ENCODE measurements around the gene WIF1. TPM values are rescaled to one million over a fixed set of nuclear protein-coding genes. Genes with fewer than 3 reads are reported as not detected.

The WIF1 gene
- total and polyA plus RNA-seq, 10 of the 15 experiments (the other 5 are each of a cell fraction or from before 2014, with no cell fraction given), result 0.04 to 0.05 (median 0.05) TPM; not detected in 7

DNA sequence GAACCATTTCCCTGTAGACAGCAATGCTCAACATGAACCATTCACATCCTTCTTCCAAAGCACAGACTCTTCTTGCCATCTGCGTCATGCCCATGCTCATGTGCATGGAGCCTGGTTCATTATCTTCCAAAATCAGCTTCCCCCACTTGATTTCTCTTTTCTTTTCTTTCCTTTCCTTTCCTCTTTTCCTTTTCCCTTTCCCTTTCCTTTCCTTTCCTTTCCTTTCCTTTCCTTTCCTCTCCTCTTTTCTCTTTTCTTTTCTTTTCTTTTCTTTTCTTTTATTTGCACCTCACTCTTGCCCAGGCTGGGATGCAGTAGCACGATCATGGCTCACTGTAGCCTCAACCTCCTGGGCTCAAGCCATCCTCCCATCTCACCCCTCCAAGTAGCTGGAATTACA lies 37.5 kb downstream of the WIF1 start (continued):
- TF ChIP-seq, protein P1, sequence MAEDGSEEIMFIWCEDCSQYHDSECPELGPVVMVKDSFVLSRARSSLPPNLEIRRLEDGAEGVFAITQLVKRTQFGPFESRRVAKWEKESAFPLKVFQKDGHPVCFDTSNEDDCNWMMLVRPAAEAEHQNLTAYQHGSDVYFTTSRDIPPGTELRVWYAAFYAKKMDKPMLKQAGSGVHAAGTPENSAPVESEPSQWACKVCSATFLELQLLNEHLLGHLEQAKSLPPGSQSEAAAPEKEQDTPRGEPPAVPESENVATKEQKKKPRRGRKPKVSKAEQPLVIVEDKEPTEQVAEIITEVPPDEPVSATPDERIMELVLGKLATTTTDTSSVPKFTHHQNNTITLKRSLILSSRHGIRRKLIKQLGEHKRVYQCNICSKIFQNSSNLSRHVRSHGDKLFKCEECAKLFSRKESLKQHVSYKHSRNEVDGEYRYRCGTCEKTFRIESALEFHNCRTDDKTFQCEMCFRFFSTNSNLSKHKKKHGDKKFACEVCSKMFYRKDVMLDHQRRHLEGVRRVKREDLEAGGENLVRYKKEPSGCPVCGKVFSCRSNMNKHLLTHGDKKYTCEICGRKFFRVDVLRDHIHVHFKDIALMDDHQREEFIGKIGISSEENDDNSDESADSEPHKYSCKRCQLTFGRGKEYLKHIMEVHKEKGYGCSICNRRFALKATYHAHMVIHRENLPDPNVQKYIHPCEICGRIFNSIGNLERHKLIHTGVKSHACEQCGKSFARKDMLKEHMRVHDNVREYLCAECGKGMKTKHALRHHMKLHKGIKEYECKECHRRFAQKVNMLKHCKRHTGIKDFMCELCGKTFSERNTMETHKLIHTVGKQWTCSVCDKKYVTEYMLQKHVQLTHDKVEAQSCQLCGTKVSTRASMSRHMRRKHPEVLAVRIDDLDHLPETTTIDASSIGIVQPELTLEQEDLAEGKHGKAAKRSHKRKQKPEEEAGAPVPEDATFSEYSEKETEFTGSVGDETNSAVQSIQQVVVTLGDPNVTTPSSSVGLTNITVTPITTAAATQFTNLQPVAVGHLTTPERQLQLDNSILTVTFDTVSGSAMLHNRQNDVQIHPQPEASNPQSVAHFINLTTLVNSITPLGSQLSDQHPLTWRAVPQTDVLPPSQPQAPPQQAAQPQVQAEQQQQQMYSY (CRISPR knock-in tag; IDR thresholded peaks at IDR 0.05), result no peak
- TF ChIP-seq, protein P2, sequence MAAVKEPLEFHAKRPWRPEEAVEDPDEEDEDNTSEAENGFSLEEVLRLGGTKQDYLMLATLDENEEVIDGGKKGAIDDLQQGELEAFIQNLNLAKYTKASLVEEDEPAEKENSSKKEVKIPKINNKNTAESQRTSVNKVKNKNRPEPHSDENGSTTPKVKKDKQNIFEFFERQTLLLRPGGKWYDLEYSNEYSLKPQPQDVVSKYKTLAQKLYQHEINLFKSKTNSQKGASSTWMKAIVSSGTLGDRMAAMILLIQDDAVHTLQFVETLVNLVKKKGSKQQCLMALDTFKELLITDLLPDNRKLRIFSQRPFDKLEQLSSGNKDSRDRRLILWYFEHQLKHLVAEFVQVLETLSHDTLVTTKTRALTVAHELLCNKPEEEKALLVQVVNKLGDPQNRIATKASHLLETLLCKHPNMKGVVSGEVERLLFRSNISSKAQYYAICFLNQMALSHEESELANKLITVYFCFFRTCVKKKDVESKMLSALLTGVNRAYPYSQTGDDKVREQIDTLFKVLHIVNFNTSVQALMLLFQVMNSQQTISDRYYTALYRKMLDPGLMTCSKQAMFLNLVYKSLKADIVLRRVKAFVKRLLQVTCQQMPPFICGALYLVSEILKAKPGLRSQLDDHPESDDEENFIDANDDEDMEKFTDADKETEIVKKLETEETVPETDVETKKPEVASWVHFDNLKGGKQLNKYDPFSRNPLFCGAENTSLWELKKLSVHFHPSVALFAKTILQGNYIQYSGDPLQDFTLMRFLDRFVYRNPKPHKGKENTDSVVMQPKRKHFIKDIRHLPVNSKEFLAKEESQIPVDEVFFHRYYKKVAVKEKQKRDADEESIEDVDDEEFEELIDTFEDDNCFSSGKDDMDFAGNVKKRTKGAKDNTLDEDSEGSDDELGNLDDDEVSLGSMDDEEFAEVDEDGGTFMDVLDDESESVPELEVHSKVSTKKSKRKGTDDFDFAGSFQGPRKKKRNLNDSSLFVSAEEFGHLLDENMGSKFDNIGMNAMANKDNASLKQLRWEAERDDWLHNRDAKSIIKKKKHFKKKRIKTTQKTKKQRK (IDR thresholded peaks at IDR 0.05; ENCODE audit: low read depth, low read length), result no peak
- TF ChIP-seq, protein P3, sequence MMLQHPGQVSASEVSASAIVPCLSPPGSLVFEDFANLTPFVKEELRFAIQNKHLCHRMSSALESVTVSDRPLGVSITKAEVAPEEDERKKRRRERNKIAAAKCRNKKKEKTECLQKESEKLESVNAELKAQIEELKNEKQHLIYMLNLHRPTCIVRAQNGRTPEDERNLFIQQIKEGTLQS (IDR thresholded peaks at IDR 0.05; ENCODE audit: borderline replicate concordance, extremely low read depth, low read depth, low read length), result no peak
- TF ChIP-seq ASH2L (IDR thresholded peaks at IDR 0.05; ENCODE audit: borderline replicate concordance, low read depth) (no peak), ATF7 (IDR thresholded peaks at IDR 0.05; ENCODE audit: low read depth) (no peak), KLF5 (IDR thresholded peaks at IDR 0.05; ENCODE audit: partially characterized antibody) (no peak)
